RKO (cell line): Measurements from ENCODE around the gene RHEBL1.
A peak's percentile ranks its signal among the peaks of the same experiment; 100 is the strongest.

Experiments
- DNase-seq: peaks from one replicate; pipeline ENCODE4 v3.0.0-alpha.2; 2016; ENCODE audit warnings: low spot score

RHEBL1 gene

DNA sequence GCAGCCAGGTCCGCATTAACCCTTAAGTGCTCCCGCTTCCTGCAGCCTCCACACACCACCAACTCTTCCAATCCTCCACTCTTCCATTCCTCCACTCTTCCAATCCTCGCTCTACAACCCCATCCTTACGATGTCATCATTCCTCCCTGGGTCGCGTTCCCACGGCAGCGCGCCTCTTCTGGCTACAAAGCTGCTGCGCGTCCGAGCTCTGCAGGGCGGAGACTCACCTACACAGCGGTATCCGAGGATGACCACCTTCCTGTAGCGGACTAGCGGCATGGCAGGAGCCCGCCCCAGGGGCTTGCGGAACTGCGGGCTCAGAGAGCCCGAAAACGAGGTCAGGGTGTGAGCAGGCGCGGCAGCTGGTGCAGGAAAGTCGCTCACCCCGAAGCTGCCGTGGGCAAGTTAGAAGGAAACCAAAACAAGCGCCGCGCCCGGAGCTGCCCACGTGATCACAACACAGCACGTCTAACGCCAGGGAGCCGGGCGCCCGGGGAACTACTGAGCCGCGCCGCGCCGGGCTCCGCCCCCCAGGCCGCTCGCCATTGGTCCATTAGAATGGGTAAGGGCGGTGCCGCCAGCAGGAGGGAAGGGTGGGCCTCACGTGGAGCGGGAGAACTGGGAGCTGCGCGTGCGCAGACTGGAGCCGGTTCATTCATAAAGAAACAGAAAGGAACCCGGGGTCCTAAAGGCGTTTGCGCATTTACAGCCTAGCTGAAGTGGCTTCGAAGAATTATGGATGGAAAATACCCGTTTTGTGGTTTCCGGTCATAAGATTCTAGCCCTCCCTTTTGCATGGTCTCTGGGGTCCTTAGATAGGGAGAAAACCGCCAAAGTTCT is at the start of gene RHEBL1:
TSS of gene RHEBL1 (minus strand) at position 473 of the 840 bp plus-strand sequence. CDS start at position 279, 194 bp downstream.
- DNase-seq: peak; percentile 97

- DNase-seq: peak; percentile 42
Observed at GRCh38 chr12:49111206-49111605, 41.4 kb upstream of the RHEBL1 start.

DNA sequence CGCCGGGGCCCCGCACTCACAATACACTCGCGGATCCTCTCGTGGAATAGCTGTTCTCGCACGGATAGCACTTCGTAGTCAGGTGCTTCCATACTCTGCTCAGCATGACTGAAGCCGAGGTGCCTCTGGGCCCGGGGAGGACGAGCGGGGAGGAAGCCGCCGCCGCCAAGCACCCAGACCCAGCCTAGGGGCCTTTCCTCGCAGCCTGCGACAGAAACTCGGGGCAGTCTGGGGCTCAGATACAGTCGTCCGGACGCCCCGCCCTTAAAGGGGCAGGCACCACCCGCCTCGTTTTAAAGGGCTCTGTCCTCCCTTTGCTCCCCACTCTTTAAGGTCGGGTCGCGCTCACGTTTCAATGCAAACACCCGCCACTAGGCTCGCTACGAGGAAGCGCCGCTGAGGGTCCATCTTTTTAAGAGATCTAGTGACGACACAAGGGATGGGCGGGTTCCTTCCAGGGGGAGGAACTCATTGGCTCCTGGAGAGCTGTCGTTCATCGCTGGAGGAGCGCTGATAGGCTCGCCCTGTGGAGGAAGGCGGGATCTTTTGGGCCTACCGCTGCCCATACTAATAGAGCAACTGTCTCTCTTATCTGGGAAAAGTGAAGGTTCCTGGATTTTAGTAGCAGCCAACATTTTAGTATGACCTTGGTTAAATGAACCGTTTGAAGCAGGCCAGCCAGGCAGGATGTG is 40.8 kb upstream of the RHEBL1 start, which contains the start of gene LMBR1L:
TSS of gene LMBR1L (minus strand) at position 384 of the 692 bp plus-strand sequence. CDS start at position 92, 292 bp downstream.
- DNase-seq: peak; percentile 98

GRCh38 chr12:49109641-49110463 is 40.1 kb upstream of the RHEBL1 start:
- DNase-seq: no peak

- DNase-seq: no peak
Observed at GRCh38 chr12:49108958-49109404, 39.2 kb upstream of the RHEBL1 start.

DNA sequence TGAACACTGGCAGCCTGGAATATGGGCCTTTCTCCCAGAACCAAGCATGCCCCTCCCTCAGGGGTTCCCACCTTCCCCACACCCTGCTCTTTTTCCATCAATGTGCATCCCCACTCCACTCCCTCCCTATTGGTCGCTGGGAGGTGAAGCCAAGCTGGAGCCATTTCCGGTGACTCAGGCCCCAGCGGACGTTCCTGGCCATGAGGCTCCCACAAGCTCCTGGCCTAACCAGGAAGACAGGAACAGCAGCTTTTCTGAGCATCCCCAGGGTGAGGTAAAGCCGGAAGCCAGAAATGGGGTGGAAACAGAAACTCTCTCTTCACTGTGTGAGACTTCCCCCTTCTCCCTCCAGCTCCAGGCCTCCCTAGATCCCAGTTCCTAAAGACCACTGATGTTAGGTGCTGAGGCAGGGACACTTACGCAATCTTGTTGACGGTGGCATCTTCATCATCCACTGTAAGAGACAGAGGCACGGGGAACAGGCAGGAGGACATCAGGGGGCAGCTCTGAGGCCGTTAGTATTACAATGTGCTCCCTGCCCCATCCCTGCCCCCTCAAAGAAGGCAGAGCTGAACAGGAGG is 35.8 kb upstream of the RHEBL1 start:
- no peak for DNase-seq

GRCh38 chr12:49104822-49105221 is 35.0 kb upstream of the RHEBL1 start:
- no peak for DNase-seq

DNA sequence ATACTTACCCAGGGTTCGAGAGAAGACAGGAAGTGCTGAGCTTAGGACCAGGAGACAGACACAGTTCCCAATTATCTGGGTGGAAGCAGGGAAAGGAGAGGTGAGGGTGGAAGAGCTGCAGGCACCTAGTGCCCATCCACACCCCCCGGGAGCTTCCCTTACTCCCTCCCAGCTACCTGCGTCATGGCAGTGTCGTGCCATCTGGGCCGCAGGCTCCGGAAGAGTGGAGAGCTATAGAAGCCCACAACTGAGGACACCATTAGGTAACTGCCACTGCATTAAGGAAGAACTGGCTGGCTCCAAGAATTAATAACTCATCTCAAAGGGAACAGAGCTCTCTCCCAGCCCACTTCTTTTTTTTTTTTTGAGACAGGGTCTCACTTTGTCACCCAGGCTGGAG is 30.6 kb upstream of the RHEBL1 start:
- DNase-seq: no peak

DNA sequence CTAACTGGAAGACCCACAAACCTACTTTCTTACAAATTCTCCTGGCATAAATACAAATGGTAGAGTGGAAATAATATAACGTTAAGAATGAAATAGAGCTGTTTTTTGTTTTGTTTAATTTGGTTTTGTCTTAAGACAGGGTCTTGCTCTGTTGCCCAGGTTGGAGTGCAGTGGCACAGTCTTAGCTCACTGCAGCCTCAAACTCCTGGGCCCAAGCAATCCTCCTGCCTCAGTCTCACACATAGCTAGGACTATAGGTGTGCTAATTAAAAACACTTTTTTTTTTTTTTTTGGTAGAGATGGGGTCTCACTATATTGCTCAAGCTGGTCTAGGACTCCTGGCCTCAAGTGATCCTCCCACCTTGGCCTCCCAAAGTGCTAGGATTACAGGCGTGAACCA is 28.9 kb upstream of the RHEBL1 start:
- no peak for DNase-seq

- DNase-seq: no peak
Observed at GRCh38 chr12:49098035-49098451, 28.3 kb upstream of the RHEBL1 start.

DNA sequence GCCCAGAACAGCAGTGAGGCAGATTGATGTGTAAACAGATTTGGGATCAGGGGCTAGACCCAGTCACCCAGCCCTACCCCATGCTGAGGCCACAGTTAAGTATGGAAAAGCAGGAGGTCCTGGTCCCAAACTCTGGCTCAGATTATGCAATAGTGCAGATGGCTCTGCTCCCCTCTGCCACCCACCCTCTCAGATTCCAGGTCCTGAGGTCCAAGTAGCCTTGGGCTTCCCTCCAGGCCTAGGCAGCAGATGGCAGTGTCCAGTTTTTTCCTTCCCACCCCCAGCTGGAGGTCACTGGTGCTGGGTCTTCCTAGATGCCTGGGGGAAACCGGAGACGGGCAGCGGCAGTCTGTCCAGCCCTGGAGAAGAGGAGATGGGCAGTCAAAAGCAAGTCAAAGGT is 27.6 kb upstream of the RHEBL1 start:
- DNase-seq: no peak

- DNase-seq: no peak
Observed at GRCh38 chr12:49094975-49095365, 25.2 kb upstream of the RHEBL1 start.

DNA sequence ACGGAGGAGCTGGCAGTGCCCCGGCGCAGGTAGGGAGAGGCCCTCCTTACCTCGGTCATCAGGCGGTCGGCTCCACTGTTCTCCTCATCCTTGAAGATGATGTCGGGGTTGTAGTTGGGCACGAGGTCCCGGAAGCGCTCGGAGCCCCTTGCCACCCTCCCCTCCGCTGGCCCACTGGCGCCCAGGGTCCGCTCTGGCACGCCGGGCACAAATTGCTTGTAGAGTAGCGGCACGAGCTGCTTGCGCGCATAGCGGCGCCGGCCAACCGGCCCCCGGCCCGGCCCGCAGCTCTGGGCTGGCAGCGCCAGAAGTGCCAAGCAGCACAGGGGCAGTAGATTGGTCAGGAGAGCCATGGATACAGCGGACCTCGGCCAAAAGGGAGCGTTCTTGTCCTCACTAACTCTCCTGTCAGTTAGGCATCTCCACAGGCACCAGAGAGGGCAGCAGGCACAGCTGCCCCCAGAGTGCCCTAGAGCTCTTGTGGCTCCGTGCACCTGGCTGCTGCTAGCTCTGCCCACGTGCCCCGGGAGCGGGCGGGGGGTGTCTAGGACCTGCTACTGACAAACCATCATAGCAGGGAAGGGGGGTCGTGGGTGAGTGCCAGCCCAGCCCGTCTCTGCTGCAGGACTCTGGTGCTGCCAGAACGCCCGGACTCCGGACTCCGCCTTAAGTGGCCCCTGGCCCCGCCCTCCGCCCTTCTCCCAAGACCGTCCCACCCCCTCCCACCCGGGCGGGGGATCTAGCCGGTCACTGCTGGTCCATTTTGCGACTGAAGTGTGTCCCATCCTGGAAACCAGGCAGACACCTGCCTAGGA is 24.6 kb upstream of the RHEBL1 start, which contains the start of gene DHH:
TSS of gene DHH (minus strand) at position 642 of the 815 bp plus-strand sequence. CDS start at position 353, 289 bp downstream.
- no peak for DNase-seq

DNA sequence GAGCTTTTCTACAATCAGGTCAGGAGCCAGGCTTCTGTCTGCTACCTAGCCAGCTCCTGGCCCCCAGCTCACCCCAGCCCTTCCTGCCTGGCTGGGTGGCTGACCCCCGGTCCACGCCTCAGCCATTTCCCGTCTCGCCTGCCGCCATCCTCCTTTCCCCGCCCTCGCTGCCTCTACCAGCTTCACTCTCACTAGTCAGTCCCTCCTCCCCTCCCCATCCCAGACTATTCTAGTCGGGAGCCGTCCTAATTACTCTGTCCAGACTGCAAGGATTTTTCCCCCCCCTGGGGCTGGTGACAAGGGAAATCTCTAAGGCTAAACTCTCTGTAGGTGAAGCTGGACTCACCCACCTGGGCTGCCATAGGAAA is 24.0 kb upstream of the RHEBL1 start:
- no peak for DNase-seq

DNA sequence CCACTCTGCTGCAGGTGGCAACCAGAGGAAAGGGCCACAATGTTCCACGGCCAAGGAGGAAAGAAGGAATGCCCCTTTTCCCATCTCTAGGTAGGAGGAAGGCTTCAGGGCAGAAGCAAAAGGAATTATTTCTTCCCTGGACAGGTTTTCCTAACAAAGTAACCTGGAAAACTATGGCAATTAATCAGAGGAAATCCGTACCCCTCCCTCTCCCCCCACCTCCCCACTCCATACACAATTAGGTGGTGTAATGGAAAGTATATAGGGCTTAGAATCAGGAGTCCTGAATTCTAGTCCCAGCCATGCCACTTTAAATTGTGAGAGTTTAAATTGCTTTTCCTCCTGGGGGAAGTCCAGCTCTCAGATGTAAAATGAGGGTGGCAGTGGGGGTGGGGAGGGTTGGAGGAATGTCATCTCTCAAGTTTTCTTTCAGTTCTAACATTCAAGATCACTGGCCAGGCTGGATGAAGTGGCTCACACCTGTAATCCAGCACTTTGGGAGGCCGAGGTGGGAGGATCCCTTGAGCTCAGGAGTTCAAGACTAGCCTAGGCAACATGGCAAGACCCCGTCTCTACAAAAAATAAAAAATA is 23.1 kb upstream of the RHEBL1 start:
- no peak for DNase-seq

- no peak for DNase-seq
Observed at GRCh38 chr12:49092086-49092815, 22.5 kb upstream of the RHEBL1 start.

GRCh38 chr12:49091836-49092085 is 22.0 kb upstream of the RHEBL1 start:
- DNase-seq: no peak

DNA sequence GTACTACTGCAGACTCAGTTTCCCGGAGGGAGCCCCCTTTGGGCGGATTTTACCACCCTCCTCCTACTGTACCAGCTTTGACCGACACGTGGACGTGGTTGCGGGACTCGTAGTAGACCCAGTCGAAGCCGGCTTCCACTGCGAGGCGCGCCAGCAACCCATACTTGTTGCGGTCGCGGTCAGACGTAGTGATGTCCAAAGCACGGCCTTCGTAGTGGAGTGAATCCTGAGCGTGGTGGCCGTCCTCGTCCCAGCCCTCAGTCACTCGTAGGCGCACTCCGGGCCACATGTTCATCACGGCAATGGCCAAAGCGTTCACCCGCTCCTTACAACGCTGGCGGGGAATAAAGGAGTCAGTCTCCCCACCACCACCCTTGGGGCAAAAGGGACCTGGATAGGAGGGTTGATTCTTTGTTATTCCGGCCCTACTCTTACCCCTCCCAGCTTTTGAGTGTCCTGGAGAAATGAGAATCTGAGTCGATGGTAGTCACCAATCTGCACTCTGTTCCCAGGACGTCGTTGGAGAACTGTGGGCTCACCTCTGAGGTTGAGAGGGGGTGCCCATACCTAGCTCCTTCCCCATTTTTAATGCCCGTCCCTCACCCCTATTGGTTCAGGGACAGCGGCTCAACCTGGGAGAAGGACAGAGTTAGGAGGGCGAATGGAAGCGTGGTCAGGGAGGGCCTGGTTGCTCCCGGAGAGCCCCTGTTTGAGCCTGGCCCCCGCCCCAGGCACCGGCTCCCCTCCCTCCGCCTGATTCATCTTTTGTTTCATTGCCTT is 21.5 kb upstream of the RHEBL1 start:
- no peak for DNase-seq
